Measurements from ENCODE around the gene EFNA2.

DNA sequence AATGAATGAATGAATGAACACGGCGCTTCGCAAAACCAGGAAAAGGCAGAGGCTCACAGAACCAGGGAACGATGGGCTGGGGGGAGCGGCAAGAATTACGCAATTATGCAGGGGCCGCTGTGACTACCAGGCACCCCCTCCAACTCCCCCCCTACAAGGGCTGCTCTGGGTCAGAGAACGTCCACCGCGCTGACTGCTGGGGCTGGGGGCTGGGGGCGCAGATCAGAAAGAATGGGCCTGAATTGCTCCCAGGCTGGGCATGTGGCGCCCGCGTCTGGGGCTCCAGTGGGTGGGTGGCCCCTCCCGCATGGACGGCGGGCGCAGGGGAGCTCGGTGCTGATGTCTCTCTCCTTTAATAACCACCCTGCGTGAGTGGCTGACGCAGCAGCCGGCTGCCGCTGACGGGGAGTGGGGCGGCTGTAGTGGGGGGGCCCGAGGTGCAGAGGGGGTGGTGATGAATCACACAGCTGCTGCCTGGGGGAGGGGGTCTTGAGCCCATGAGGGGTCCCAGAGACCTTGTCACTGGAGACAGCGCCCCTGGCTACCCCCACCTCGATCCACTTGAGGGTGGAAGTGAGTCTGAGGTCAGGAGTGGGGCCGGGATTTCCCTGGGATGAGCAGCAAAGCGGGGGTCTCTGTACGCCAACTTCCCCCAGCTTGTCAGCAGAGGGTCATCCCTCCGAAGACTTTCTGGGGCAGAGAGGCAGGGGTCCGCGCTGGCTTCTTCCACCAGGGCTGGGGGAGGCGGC, 18.0 kb upstream of the EFNA2 start:
- TF ChIP-seq, protein P1, sequence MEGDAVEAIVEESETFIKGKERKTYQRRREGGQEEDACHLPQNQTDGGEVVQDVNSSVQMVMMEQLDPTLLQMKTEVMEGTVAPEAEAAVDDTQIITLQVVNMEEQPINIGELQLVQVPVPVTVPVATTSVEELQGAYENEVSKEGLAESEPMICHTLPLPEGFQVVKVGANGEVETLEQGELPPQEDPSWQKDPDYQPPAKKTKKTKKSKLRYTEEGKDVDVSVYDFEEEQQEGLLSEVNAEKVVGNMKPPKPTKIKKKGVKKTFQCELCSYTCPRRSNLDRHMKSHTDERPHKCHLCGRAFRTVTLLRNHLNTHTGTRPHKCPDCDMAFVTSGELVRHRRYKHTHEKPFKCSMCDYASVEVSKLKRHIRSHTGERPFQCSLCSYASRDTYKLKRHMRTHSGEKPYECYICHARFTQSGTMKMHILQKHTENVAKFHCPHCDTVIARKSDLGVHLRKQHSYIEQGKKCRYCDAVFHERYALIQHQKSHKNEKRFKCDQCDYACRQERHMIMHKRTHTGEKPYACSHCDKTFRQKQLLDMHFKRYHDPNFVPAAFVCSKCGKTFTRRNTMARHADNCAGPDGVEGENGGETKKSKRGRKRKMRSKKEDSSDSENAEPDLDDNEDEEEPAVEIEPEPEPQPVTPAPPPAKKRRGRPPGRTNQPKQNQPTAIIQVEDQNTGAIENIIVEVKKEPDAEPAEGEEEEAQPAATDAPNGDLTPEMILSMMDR (IDR thresholded peaks at IDR 0.05; ENCODE audit: poor library complexity, severe bottlenecking), result no peak
- TF ChIP-seq RAD21 (conservative IDR thresholded peaks at IDR 0.05) (no peak), MXI1 (conservative IDR thresholded peaks at IDR 0.05; ENCODE audit: poor library complexity, severe bottlenecking) (no peak)
